Mesenchymal stem cell (in vitro differentiated cells and primary cell): Measurements from ENCODE around the gene SPNS3.

Experiments
- DNase-seq: peaks from one replicate; pipeline ENCODE4 v3.0.0-alpha.2; 2013
- H2AFZ ChIP-seq: one replicate; pipeline ENCODE4 v1.6.1; 2013; ENCODE audit warnings: low read depth, mild to moderate bottlenecking, control low read depth, inconsistent platforms, low read length, moderate library complexity
- H2AK5ac ChIP-seq: 2 replicates; pipeline ENCODE4 v1.6.1; 2013; ENCODE audit warnings: low read length, moderate library complexity, mild to moderate bottlenecking, inconsistent platforms; ENCODE audit not compliant: severe bottlenecking
- H2BK120ac ChIP-seq: one replicate; pipeline ENCODE4 v1.6.1; 2013; ENCODE audit warnings: low read depth, mild to moderate bottlenecking, inconsistent platforms, low read length, moderate library complexity
- H2BK12ac ChIP-seq, 2 experiments: one replicate each; pipeline ENCODE4 v1.6.1; 2013; ENCODE audit warnings: inconsistent platforms in 2 of 2, low read length in 2 of 2, mild to moderate bottlenecking in 2 of 2, moderate library complexity in 2 of 2, control low read depth in 1 of 2
- H2BK15ac ChIP-seq: one replicate; pipeline ENCODE4 v1.6.1; 2013; ENCODE audit warnings: mild to moderate bottlenecking, low read depth, inconsistent platforms; ENCODE audit not compliant: poor library complexity, severe bottlenecking
- H2BK5ac ChIP-seq: 2 replicates; pipeline ENCODE4 v1.6.1; 2013; ENCODE audit warnings: low read depth, mild to moderate bottlenecking, low read length, control low read depth, inconsistent platforms; ENCODE audit not compliant: poor library complexity, severe bottlenecking
- H3K14ac ChIP-seq, 2 experiments: one replicate each; pipeline ENCODE4 v1.6.1; 2013; ENCODE audit warnings: inconsistent platforms in 2 of 2, low read length in 2 of 2, control low read depth in 1 of 2, mild to moderate bottlenecking in 1 of 2, moderate library complexity in 1 of 2
- H3K18ac ChIP-seq, 2 experiments: one replicate each; pipeline ENCODE4 v1.6.1; 2013; ENCODE audit warnings: inconsistent platforms in 2 of 2, low read length in 2 of 2, control low read depth in 1 of 2, low read depth in 1 of 2, mild to moderate bottlenecking in 1 of 2
- H3K23ac ChIP-seq, 2 experiments: one replicate each; pipeline ENCODE4 v1.6.1; 2013; ENCODE audit warnings: inconsistent platforms in 2 of 2, low read length in 2 of 2, mild to moderate bottlenecking in 2 of 2, moderate library complexity in 2 of 2, control low read depth in 1 of 2
- H3K27ac ChIP-seq: 2 replicates; pipeline ENCODE4 v1.5.1; 2013; ENCODE audit warnings: mild to moderate bottlenecking, moderate library complexity, low read length, control low read depth, inconsistent platforms; ENCODE audit not compliant: poor library complexity, severe bottlenecking
- H3K27me3 ChIP-seq, 2 experiments: 2 replicates each; pipeline versions ENCODE4 v1.6.1 to v1.7.0; 2013; ENCODE audit warnings: low read length in 2 of 2, mild to moderate bottlenecking in 2 of 2, moderate library complexity in 2 of 2, control low read depth in 1 of 2, inconsistent platforms in 1 of 2; ENCODE audit not compliant: control insufficient read depth in 1 of 2, insufficient read depth in 1 of 2
- H3K36me3 ChIP-seq, 2 experiments: 2 replicates each; pipeline versions ENCODE4 v1.6.1 to v1.7.0; 2013; ENCODE audit warnings: low read length in 2 of 2, control low read depth in 1 of 2, inconsistent platforms in 1 of 2, low read depth in 1 of 2, mild to moderate bottlenecking in 1 of 2; ENCODE audit not compliant: insufficient read depth in 2 of 2, control insufficient read depth in 1 of 2
- H3K4ac ChIP-seq, 2 experiments: one replicate each; pipeline ENCODE4 v1.6.1; 2013; ENCODE audit warnings: inconsistent platforms in 2 of 2, low read length in 2 of 2, mild to moderate bottlenecking in 2 of 2, moderate library complexity in 2 of 2, control low read depth in 1 of 2, low read depth in 1 of 2
- H3K4me1 ChIP-seq: 2 replicates; pipeline ENCODE4 v1.6.1; 2013; ENCODE audit warnings: low read depth, low read length, control low read depth; ENCODE audit not compliant: control insufficient read depth, insufficient read depth
- H3K4me2 ChIP-seq: 2 replicates; pipeline ENCODE4 v1.6.1; 2013; ENCODE audit warnings: low read length, mild to moderate bottlenecking, inconsistent platforms; ENCODE audit not compliant: poor library complexity, severe bottlenecking
- H3K4me3 ChIP-seq, 2 experiments: 2 replicates each; pipeline versions ENCODE4 v1.5.1 to v1.7.0; 2013; ENCODE audit warnings: low read length in 2 of 2, mild to moderate bottlenecking in 2 of 2, control low read depth in 1 of 2, low read depth in 1 of 2; ENCODE audit not compliant: insufficient read depth in 1 of 2
- H3K79me1 ChIP-seq: replicated peaks from 2 replicates; pipeline ENCODE4 v1.6.1; 2013; ENCODE audit warnings: mild to moderate bottlenecking, control low read depth, low read length, inconsistent platforms; ENCODE audit not compliant: poor library complexity, severe bottlenecking
- H3K9ac ChIP-seq: 2 replicates; pipeline ENCODE4 v1.7.0; 2013; ENCODE audit warnings: mild to moderate bottlenecking, low read length, moderate library complexity
- H3K9me3 ChIP-seq: 2 replicates; pipeline ENCODE4 v1.7.0; 2013; ENCODE audit warnings: mild to moderate bottlenecking, low read length; ENCODE audit not compliant: control insufficient read depth
- H4K8ac ChIP-seq: one replicate; pipeline ENCODE4 v1.6.1; 2013; ENCODE audit warnings: inconsistent platforms, mild to moderate bottlenecking, low read length, moderate library complexity
- H4K91ac ChIP-seq: one replicate; pipeline ENCODE4 v1.6.1; 2013; ENCODE audit warnings: mild to moderate bottlenecking, low read length, inconsistent platforms
- WGBS: methylation state at CpG from one replicate; pipeline ENCODE4 v1.1.7; 2013; ENCODE audit warnings: mixed read lengths; 5-methylcytosine and 5-hydroxymethylcytosine counted together

The SPNS3 gene

GRCh38 chr17:4516735-4517134 is 83.0 kb downstream of the SPNS3 start:
- Histone ChIP-seq H3K18ac (no peak overlapping the region), H2AFZ (no peak overlapping the region), H3K14ac (no peak overlapping the region), H4K91ac (no peak overlapping the region), H3K9me3 (no peaks in the 10 kb centered on the region), H3K4me2 (no peak overlapping the region), H2BK12ac (no peak overlapping the region), H3K4me1 (peaks cover 18% of the 10 kb centered on the region), H2BK120ac (no peak overlapping the region), H3K4ac (no peak overlapping the region), H2BK15ac (no peak overlapping the region), H3K4me3 (no peak overlapping the region), H3K27ac (no peak overlapping the region), H2BK5ac (no peak overlapping the region), H2AK5ac (no peak overlapping the region), H3K27me3 (peaks cover 7 to 28% of the 10 kb centered on the region in 2 experiments), H3K9ac (no peak overlapping the region), H4K8ac (no peak overlapping the region), H3K79me1 (peaks cover 6% of the 10 kb centered on the region), H3K23ac (no peak overlapping the region), H3K36me3 (peaks cover 0 to 42% of the 10 kb centered on the region in 2 experiments)
- 96% methylated on average over 8 of the region's 11 CpGs for WGBS
- DNase-seq, result no peak

- WGBS, result 88% methylated on average over 10 of the region's 10 CpGs
- Histone ChIP-seq H2AFZ (no peak overlapping the region), H3K23ac (no peak overlapping the region), H4K91ac (no peak overlapping the region), H2AK5ac (no peak overlapping the region), H3K9me3 (no peaks in the 10 kb centered on the region), H3K79me1 (peaks cover 3% of the 10 kb centered on the region), H2BK15ac (peak overlapping the region; percentile 36), H3K27ac (no peak overlapping the region), H2BK5ac (no peak overlapping the region), H3K18ac (no peak overlapping the region), H4K8ac (no peak overlapping the region), H3K4me3 (no peak overlapping the region), H3K9ac (no peak overlapping the region), H3K4ac (no peak overlapping the region), H2BK12ac (no peak overlapping the region), H3K14ac (peak overlapping the region in 1 of 2 experiments; percentile 8), H2BK120ac (no peak overlapping the region), H3K4me1 (peaks cover 12% of the 10 kb centered on the region), H3K4me2 (no peak overlapping the region), H3K36me3 (peaks cover 0 to 40% of the 10 kb centered on the region in 2 experiments), H3K27me3 (peaks cover 0 to 21% of the 10 kb centered on the region in 2 experiments)
- no peak for DNase-seq
Observed at GRCh38 chr17:4518901-4519300, 85.2 kb downstream of the SPNS3 start.

- H3K4ac ChIP-seq, result no peak overlapping the region
- H2BK120ac ChIP-seq, result no peak overlapping the region
- H3K14ac ChIP-seq, result no peak overlapping the region
- peaks cover 9% of the 10 kb centered on the region for H3K4me1 ChIP-seq
- no peak overlapping the region for H2AK5ac ChIP-seq
- H3K79me1 ChIP-seq, result peaks cover 3% of the 10 kb centered on the region
- H3K27me3 ChIP-seq, result peaks cover 0 to 21% of the 10 kb centered on the region in 2 experiments
- H3K27ac ChIP-seq, result no peak overlapping the region
- no peak overlapping the region for H3K9ac ChIP-seq
- H4K8ac ChIP-seq, result no peak overlapping the region
- H3K18ac ChIP-seq, result no peak overlapping the region
- H3K4me2 ChIP-seq, result no peak overlapping the region
- peaks cover 0 to 38% of the 10 kb centered on the region in 2 experiments for H3K36me3 ChIP-seq
- H2BK12ac ChIP-seq, result no peak overlapping the region
- H4K91ac ChIP-seq, result no peak overlapping the region
- 88% methylated on average over 14 of the region's 14 CpGs for WGBS
- H2BK15ac ChIP-seq, result no peak overlapping the region
- DNase-seq, result no peak
- H2BK5ac ChIP-seq, result no peak overlapping the region
- H2AFZ ChIP-seq, result no peak overlapping the region
- no peak overlapping the region for H3K23ac ChIP-seq
- H3K4me3 ChIP-seq, result no peak overlapping the region
- no peaks in the 10 kb centered on the region for H3K9me3 ChIP-seq
Observed at GRCh38 chr17:4519361-4519788, 85.6 kb downstream of the SPNS3 start.

GRCh38 chr17:4520060-4520893 is 86.5 kb downstream of the SPNS3 start:
- Histone ChIP-seq H3K4ac (no peak overlapping the region), H3K4me2 (no peak overlapping the region), H2BK120ac (no peak overlapping the region), H2BK12ac (no peak overlapping the region), H3K4me3 (no peak overlapping the region), H3K27me3 (peaks cover 0 to 25% of the 10 kb centered on the region in 2 experiments), H3K4me1 (peaks cover 3% of the 10 kb centered on the region), H2AFZ (no peak overlapping the region), H3K27ac (no peak overlapping the region), H3K23ac (no peak overlapping the region), H3K18ac (no peak overlapping the region), H2BK15ac (no peak overlapping the region), H2AK5ac (no peak overlapping the region), H3K79me1 (peaks cover 2% of the 10 kb centered on the region), H3K9ac (no peak overlapping the region), H3K36me3 (peaks cover 0 to 31% of the 10 kb centered on the region in 2 experiments), H3K9me3 (no peaks in the 10 kb centered on the region), H4K91ac (no peak overlapping the region), H2BK5ac (no peak overlapping the region), H3K14ac (no peak overlapping the region), H4K8ac (no peak overlapping the region)
- DNase-seq, result no peak
- 86% methylated on average over 19 of the region's 19 CpGs for WGBS
